SH-SY5Y (cell line): ENCODE results near the gene PREX1.

Source experiments
- GATA2 ChIP-seq: IDR thresholded peaks from 2 replicates; pipeline ENCODE4 v1.6.1; 2011; ENCODE audit warnings: mild to moderate bottlenecking, low read depth, low read length
- GATA3 ChIP-seq: IDR thresholded peaks from 2 replicates; pipeline ENCODE4 v1.6.1; 2011; ENCODE audit warnings: low read depth, mild to moderate bottlenecking, low read length, moderate library complexity

- TF ChIP-seq GATA3 (no peak), GATA2 (no peak)
These were observed 89.1 kb downstream of the PREX1 start for GRCh38 chr20:48738399-48739304.
